Fibroblast of skin of abdomen (primary cell): Measurements from ENCODE around the gene MPHOSPH9. TPM values are rescaled to one million over a fixed set of nuclear protein-coding genes. Genes with fewer than 3 reads are reported as not detected.

Experiments
- DNase-seq: peaks from one replicate; pipeline ENCODE4 v3.0.0-alpha.2; 2013
- polyA plus RNA-seq, 2 experiments: library from polyadenylated mRNA; unstranded; fragments of 120-200 nt; gene quantifications; one replicate each; pipeline ENCODE4 v1.2.1, GENCODE V29; 2013; ENCODE audit not compliant: insufficient read length in 2 of 2

MPHOSPH9 gene, protein sequence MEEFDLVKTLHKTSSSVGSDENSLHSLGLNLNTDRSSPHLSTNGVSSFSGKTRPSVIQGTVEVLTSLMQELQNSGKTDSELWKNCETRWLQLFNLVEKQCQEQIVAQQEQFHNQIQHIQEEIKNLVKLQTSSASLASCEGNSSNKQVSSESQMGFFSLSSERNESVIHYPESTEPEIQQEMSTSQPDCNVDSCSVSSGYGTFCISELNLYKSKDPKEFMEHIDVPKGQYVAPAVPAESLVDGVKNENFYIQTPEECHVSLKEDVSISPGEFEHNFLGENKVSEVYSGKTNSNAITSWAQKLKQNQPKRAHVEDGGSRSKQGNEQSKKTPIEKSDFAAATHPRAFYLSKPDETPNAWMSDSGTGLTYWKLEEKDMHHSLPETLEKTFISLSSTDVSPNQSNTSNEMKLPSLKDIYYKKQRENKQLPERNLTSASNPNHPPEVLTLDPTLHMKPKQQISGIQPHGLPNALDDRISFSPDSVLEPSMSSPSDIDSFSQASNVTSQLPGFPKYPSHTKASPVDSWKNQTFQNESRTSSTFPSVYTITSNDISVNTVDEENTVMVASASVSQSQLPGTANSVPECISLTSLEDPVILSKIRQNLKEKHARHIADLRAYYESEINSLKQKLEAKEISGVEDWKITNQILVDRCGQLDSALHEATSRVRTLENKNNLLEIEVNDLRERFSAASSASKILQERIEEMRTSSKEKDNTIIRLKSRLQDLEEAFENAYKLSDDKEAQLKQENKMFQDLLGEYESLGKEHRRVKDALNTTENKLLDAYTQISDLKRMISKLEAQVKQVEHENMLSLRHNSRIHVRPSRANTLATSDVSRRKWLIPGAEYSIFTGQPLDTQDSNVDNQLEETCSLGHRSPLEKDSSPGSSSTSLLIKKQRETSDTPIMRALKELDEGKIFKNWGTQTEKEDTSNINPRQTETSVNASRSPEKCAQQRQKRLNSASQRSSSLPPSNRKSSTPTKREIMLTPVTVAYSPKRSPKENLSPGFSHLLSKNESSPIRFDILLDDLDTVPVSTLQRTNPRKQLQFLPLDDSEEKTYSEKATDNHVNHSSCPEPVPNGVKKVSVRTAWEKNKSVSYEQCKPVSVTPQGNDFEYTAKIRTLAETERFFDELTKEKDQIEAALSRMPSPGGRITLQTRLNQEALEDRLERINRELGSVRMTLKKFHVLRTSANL
- polyA plus RNA-seq (2013, experiment 1 of 2; ENCODE audit: insufficient read length) = 22.7 TPM
- polyA plus RNA-seq (2013, experiment 2 of 2; ENCODE audit: insufficient read length) = 19.9 TPM

DNA sequence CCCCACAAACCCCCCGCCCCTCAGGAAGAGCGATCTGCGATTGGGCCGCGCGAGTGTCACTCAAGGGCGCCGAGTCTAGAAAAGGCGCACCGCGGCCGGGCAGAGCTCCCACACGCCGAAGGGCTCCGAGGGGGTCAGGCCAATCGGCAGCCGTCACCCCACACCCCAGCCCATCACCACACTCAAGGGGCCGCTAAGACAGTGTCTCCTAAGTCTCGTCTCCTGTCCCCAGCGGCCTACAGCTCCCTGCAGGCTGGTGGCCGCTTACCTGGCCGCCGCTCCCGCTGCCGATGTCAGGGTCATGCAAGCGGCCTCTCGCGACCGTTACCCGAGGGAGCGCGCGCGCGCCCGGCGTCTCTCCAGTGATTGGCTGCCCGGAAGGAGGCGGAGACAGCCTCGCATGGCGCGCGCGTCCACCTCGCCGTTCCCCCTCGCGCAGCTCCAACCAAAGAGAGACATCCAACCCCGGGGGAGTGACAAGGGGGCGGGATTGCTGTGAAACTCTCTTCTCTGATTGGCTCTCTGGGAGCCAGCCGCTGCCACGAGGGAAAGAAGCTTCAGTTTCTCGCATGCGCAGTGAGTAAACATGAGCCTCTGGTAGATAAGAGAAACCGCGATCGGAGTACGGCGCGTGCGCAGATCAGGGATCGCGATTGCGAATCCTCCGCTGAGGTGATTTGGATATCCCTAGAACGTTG, at the start of gene MPHOSPH9, which contains the start of gene MTRFR:
Gene MPHOSPH9, minus strand, starts transcription at position 335 of the 698 bp plus-strand sequence. CDS start 2,777 bp downstream, outside the sequence.
Gene MTRFR, plus strand, starts transcription at position 630 of the 698 bp plus-strand sequence. CDS start 20,239 bp downstream, outside the sequence.
- peak; percentile 100 for DNase-seq

DNA sequence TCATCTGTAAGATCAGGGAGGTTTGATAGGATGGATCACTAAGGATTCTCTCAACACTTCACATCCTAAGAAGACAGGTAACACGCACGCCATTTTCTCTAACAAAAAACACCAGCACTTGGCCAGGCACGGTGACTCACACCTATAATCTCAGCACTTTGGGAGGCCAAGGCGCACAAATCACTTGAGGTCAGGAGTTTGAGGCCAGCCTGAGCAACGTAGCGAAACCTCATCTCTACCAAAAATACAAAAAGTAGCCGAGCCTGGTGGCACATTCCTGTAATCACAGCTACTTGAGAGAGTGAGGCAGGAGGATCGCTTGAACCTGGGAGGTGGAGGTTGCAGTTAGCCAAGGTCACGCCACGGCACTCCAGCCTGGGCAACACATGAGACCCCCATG, 49.2 kb upstream of the MPHOSPH9 start:
- no peak for DNase-seq

DNA sequence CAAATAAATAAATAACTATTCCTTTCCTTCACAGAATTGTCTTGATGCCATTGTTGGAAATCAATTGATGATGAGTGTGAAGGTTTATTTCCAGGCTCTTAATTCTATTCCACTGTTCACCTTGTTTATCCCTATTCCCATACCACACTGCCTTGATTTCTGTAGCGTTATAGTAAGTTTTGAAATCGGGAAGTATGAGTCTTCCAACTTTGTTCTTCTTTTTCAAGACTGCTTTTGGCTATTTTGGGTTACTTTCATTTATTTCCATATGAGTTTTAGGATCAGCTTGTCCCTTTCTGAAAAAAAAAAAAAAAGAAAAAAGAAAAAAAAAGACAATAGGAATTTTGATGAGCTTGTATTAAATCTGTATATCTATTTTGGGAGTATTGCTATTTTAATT, 48.0 kb upstream of the MPHOSPH9 start:
- DNase-seq = no peak

DNA sequence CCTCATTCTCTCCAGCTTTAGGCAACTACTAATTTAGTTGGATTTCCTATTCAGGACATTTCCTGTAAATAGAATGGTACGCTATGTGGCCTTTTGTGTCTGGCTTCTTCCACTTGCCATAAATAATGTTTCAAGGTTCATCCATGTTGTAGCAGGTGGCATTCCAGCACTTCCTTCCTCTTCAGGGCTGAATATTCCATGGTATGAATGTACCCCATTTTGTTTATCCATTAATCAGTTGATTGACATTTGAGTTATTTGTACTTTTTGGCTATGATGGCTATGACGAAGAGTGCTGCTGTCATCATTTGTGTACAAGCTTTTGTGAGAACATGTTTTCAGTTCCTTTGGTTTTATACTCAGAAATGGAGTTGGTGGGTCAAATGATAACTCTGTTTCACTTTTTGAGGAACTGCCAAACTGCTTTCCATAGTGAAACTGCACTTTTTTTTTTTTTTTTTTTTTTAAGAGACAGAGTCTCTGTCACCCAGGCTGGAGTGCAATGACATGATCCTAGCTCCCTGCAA, 45.2 kb upstream of the MPHOSPH9 start:
- DNase-seq = no peak

DNA sequence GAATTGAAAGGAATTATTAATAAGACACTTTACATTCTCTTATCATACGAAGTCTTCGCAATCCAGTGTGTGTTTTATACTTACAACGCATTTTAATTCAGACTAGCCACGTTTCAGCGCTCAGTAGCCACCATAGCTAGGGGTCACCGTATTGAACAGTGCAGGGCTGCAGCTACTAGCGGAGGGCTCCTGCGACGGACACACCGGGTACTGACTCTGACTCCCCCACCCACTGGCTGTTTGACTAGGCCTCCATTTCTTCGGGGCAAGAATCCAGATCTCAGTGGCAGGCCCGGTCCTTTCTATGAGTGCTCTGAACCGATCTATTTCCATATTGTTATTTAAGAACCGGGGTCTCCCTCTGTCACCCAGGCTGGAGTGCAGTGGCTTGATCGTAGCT, 40.2 kb upstream of the MPHOSPH9 start:
- DNase-seq = no peak

DNA sequence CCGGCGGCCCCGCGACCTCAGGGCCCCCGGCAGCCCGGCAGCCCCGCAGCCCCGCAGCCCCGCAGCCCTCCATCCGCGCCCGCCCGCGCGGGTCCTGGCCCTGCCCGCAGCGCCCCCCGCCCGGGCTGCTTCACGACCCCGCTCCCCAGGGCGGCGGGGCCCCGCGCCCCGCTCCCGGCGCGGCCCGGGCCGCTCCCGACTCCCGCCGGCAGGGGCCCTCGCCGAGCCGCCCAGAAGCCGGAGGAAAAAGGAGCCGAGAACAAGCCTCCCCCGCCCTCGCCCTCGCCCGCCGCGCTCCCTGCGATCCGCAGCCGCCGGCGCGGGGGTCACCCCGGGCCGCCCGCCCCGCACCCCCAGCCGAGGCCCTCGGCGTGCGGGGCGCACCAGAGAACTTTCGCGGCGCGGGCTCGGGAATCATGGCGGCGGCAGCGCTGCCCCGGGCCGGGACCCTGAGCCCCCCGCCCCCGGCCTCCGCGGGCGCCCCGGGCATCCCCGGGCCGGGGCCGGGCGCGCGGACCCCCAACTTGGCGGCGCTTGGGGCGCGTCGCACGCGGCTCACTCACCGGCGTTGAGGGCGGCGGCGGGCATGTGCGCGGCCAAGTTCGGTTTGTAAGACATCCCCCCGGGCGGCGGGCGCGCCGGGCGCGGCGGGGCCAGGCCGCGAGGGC, 38.2 kb upstream of the MPHOSPH9 start:
- peak; percentile 68 for DNase-seq

DNA sequence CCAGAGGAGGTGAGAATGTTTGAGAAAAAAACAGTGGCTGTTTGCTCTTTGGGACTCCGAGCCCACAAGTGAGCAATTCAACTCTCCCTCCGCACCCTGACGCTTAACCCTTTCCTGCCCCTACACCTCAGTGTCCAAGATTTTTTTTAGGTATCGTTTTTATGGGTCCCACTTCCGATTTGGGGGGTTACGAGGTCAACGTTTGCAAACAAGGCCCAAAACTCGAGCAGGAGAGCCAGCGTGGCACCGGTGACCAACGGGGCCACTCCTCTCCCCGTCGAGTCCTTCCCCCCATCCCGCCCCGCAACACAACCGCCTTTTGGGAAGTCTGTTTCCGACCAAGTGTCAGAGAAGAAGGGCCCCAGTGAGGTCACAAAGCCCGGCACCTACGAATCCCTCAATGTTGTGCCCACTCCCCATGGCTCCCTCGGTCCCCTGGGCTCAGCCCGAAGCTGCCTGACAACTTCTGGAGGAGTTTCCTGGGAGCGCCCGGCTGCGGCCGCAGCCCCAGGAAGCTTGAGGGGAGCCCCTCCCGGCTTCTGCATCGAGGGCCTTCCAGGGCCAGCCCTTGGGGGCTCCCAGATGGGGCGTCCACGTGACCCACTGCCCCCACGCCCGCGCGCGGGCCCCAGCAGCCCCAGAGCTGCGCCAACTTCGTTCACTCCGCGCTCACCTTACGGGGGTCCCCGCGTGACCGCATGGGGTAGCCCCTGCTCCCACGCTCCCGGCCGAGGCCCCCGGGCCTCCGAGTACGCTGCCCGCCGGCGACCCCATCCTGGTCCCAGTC, 37.5 kb upstream of the MPHOSPH9 start:
- peak; percentile 43 for DNase-seq

DNA sequence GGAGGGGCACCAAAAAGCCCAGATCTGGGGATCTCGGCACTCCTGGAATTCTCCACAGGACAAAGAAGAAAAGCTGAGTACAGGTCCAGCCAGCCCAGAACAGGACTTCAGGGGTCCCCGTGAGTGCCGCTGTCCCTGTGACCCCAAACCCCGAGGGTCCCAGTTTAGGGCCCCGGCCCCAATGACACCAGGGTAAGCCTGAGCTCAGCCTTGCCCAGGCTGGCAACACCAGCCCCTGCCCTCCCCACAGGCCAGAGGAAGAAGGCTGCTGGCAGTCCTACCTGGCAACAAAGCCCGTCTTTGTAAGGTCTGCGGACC, 36.9 kb upstream of the MPHOSPH9 start:
- DNase-seq = no peak

DNA sequence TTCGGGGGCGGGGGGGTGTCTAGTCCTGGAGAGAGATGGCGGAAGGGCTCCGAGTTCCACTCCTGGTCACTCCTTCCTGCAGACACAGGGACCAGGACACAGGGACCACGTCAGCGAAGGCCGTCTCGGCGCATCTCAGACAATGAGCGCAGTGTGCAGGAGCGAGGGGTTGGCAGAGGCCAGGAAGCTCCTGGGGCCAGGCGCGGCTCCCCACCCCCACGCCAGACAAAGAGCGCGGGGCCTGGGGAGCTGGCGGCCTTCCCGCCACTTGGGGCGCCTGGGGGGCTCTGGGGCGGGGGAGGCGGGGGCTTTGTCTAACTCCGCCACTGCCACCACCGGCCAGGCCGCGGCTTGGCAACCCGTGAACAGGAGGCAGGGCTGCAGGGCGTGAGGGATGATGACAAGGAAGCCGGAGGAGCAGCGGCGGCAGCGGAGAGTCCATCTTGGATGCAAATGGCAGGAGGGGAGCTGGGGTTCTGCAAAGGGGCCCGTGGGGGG, 36.5 kb upstream of the MPHOSPH9 start:
- DNase-seq = peak; percentile 85

DNA sequence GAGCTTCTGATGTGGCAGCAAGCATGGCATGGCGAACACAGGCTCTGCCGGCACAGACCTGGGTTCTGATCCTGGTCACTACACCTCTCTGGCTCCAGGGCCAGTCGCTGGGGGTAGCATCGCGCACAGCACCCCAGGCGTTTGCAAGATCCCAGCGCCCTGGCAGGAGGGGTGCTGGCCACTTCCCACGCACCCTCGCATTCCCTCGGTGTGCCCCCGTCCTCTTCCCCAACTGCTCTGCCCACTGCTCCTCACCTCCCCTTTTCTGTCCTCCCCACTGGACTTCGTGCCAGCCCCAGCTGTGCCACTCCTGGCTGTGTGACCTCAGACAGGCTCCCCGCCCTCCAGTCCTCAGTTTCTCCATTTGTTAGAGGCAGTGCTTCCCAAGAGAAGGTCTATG, 35.9 kb upstream of the MPHOSPH9 start:
- no peak for DNase-seq

DNA sequence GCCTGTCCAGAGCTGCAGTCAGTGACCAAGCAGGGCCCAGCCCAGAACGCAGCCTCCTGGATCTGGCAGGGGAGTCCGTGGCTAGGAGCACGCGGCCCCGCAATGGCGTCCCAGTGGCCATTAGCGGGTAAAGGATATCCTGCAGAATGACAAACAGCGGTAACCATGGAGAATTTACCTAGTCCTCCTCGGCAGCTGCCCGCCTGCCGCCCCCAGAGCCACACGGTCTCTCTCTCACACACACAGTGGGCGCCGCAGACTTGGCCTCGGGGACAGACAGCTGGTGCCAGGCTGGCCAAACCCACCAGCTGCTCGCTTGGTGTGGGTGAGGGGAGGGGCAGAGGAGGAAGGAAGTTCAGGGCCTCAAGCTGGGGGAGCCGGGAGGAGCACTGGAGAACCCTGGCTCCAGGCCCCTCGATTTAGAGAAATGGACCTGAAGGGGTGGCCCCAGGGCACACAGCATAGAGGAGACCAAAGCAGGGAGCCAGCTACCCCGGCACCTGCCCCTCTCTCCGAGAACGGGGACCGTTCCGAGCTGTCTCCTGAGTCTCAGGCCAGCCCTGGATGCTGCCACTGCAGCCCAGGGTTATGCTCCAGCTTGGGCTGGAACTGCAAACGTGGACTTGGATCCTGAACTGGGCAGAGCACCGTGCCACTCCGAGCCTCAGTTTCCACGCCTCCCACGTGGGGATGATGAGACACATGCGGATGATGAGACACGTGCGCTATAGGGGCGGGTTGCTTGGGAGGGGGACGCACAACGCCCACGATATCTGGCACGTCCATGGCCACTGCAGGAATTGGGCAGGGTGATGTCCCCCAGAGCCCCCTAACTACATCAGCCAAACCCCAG, 35.3 kb upstream of the MPHOSPH9 start:
- no peak for DNase-seq

DNA sequence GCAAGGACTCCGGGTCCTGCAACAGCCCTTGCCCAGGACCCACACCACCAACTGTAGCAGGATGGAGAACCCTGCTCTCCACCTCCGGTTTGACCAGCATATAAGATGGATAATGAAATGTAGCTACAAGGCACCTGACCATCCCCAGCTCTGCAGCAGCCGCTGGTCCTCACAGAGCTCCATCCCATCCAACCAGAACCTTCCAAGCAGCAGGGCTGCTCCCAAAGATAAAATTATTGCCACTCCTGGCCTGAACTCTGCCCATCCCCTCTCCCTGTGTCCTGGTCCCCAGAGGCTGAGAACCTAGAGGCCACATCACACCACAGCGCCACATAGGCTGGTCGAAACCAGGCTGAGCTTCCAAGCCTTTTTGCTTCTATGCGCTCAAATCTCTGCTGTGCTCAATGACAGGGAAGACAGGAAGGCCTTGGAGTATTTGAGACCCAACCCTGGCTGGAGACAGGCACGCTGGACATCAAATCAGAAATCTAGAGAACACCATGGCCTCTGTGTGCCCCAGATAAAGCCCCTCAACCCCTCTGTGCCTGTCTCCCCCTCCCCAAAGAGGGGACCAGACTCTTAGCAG, 34.5 kb upstream of the MPHOSPH9 start:
- no peak for DNase-seq

DNA sequence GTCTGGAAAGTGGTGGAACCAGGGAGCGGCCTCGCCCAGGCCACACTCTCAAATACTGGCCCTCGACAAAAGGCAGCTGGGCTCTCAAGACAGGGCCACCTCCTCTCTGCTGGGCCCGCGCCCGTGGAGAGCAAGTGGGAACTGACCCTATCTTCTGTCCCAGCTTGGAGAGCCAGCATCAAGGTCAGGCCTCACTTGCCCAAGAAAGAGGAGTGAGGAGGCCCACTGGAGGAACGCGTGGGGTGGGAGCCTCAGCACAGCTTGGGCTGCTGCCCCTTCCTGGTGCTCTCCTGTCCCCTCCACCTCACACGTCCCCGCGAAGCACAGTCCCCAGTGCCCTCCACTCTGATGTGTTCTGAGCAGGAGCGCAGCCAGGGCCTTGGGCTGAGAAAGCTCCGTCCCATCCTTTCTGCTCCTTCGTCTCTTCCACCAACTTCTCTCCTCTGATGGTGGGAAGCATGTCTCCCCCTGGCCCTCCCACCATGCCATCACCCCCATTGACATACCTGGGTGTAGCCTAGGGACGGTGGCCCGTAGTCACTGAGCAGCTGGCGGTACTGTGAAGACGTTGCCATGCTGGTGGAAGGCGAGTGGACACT, 33.8 kb upstream of the MPHOSPH9 start:
- no peak for DNase-seq

DNA sequence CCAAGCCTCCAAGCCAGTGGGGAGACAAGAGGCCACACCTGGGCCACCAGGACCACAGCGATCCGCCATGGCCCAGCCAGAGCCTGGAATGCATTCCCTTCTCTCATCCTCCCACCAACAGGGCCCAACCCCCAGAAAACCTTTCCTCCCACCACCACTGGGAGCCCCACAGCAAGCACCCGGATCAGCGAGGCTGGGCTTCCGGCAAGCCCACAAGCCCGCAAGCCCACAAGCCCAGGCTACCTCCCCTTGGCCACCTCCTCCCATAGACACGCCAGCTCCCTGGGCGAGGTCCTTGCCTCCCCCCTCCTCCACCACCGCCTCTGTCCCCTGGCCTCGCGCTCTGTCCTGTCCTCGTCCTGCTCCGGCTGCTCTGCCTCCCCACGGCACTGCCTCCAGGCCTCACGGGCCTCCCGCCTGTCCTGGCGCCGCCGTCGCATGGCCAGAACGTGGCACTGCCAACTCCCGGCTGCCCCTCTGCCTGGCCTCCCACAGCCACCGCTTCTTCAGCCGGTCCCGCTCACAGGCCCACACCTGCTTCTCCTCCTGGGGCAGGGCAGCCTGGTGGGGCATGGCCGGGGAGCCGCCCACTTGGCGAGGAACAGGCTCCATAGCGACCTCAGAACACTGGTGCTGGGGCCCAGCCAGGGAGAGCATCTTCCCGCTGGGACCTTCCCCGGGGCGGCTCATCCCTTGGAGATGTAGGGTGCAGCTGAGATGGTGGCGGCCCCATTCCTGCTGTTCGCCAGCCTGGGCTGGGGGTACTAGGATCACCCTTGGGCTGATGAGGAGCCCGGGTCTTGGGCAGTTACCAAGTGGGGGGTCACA, 33.1 kb upstream of the MPHOSPH9 start:
- no peak for DNase-seq

DNA sequence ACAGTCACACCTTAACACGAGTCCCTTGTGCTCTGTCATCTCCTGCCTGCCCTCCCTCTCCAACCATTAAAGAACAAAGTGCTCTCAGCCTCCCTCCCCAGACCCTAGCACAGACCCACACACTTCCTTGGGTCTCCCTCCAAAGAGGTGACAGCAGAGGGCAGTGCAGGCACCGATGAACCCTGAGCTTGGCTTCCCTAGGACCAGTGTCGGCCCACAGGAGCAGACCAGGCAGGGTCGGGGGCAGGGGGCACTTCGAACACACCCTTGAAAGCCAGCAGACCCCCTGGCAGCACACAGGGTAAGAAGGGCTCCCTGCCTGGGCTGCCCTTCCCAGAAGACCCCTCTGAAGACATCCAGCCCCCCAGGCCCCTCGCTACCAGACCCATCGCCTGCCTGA, 31.7 kb upstream of the MPHOSPH9 start:
- DNase-seq = no peak

DNA sequence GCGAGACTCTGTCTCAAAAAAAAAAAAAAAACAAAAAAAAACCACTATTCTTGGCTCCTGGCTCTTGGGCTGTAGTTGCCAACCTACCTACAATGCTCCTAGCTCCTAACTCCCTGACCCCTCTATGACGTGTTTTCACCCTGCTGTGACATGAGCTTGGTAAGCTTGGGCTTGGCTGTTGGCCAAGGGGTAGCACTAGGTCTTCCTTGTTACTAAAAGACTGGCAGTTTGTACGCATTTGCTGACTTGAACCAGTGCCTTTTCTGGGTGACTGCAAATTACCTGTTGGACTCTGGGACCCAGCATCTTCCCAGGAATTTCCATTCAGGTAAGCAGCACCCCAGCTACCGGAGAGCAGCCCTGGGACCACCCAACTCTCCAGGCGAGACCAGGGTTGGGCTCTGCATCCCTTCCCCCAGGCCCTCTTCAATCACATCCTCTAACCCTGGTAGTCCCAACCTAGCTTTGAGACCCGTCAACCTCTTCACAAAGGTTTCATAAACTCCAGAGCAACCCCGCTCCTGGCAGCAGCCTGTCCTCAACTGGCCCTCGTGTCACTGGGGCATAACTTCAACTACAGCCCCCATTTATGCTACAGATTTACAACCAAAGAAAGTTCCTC, 30.4 kb upstream of the MPHOSPH9 start:
- no peak for DNase-seq

DNA sequence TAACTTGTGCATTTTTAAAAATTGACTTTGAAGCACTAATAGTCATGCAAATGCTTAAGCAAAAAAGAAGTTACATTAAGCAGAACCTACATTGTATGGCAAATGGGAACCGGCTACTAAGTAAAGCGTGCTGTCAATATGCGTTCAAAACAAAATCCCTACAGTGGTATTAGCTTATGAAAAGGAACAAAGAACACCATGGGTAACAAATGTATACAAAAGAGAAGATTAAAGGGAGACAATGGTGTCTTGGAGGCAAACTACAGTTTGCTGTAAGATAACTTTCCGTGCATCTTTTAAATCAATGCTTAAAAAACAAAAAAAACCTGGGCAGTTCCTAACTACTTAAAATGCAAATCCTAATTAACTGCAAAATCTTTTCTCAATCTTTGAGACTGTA, 28.3 kb upstream of the MPHOSPH9 start:
- DNase-seq = no peak
